SK-N-SH (cell line): ENCODE data around the gene AZIN2. TPM values are rescaled to one million over a fixed set of nuclear protein-coding genes. Genes with fewer than 3 reads are reported as not detected.

Experiments
- CTCF ChIA-PET: fragments of 300-600, 350-600 bp; formaldehyde crosslinking; extraction: SDS; loops from one replicate; lab custom pipeline; 2021; lab: Yijun Ruan, JAX
- POLR2A ChIA-PET: fragments of 350-600 bp; sonication (Branson Sonifier 250); formaldehyde crosslinking; extraction: SDS; loops from one replicate; lab custom pipeline; 2020; ENCODE audit warnings: antibody characterized with exemption, inconsistent platforms; lab: Yijun Ruan, JAX
- DNase-seq: peaks from one replicate; pipeline ENCODE4 v3.0.0; 2012
- H2AFZ ChIP-seq: fragments of 200-600 bp; sonication (generic); 2 replicates; pipeline ENCODE4 v1.8.1; 2016; ENCODE audit warnings: antibody characterized with exemption, mild to moderate bottlenecking, low read depth
- H3F3A ChIP-seq: fragments of 200-600 bp; sonication (generic); replicated peaks from 2 replicates; pipeline ENCODE3; 2016; ENCODE audit warnings: antibody characterized with exemption, mild to moderate bottlenecking; ENCODE audit not compliant: insufficient read depth
- H3K27ac ChIP-seq, 2 experiments: fragments of 200-500 bp in 1 of 2; fragments of 200-600 bp in 1 of 2; sonication (Bioruptor generic) in 1 of 2; sonication (generic), shearing (Covaris generic) in 1 of 2; 2 replicates each; pipeline versions ENCODE4 v1.5.1 to v1.6.1; 2014 to 2016; ENCODE audit warnings: low read depth in 2 of 2, inconsistent platforms in 1 of 2, low read length in 1 of 2, mild to moderate bottlenecking in 1 of 2, mixed read lengths in 1 of 2
- H3K27me3 ChIP-seq: fragments of 200-600 bp; sonication (generic), shearing (Covaris generic); 2 replicates; pipeline ENCODE4 v1.6.1; 2016; ENCODE audit warnings: mixed run types; ENCODE audit not compliant: insufficient read depth
- H3K36me3 ChIP-seq, 2 experiments: fragments of 200-500 bp in 1 of 2; fragments of 200-600 bp in 1 of 2; sonication (Bioruptor generic) in 1 of 2; sonication (generic) in 1 of 2; replicated peaks in 1 of 2; 2 replicates each; pipeline versions ENCODE3 to v1.5.1; 2014 to 2016; ENCODE audit warnings: low read length in 1 of 2, mild to moderate bottlenecking in 1 of 2; ENCODE audit not compliant: insufficient read depth in 2 of 2, control insufficient read depth in 1 of 2
- H3K4me1 ChIP-seq, 2 experiments: fragments of 200-500 bp in 1 of 2; fragments of 200-600 bp in 1 of 2; sonication (Bioruptor generic) in 1 of 2; sonication (generic), shearing (Covaris generic) in 1 of 2; 2 replicates each; pipeline versions ENCODE4 v1.5.1 to v1.6.1; 2014 to 2016; ENCODE audit warnings: low read depth in 1 of 2, low read length in 1 of 2, mixed run types in 1 of 2; ENCODE audit not compliant: insufficient read depth in 2 of 2, control insufficient read depth in 1 of 2
- H3K4me2 ChIP-seq: fragments of 200-600 bp; sonication (generic), shearing (Covaris generic); 2 replicates; pipeline ENCODE4 v1.6.1; 2017; ENCODE audit warnings: mixed run types
- H3K4me3 ChIP-seq, 2 experiments: fragments of 200-500 bp in 1 of 2; fragments of 200-600 bp in 1 of 2; sonication (Bioruptor generic) in 1 of 2; sonication (generic), shearing (Covaris generic) in 1 of 2; 2 replicates each; pipeline versions ENCODE4 v1.5.1 to v1.8.1; 2014 to 2016; ENCODE audit warnings: low read depth in 2 of 2, inconsistent platforms in 1 of 2, low read length in 1 of 2, mild to moderate bottlenecking in 1 of 2, mixed read lengths in 1 of 2, moderate library complexity in 1 of 2
- H3K79me2 ChIP-seq: fragments of 200-600 bp; sonication (generic); 2 replicates; pipeline ENCODE4 v1.8.1; 2017; ENCODE audit warnings: mild to moderate bottlenecking; ENCODE audit not compliant: insufficient read depth
- H3K9ac ChIP-seq: fragments of 200-600 bp; sonication (generic); 2 replicates; pipeline ENCODE4 v1.6.1; 2017; ENCODE audit warnings: mixed run types
- H3K9me2 ChIP-seq: fragments of 200-600 bp; sonication (generic); 2 replicates; pipeline ENCODE4 v1.6.1; 2017; ENCODE audit warnings: mixed run types
- H3K9me3 ChIP-seq: fragments of 200-600 bp; sonication (generic); 2 replicates; pipeline ENCODE4 v1.6.1; 2017; ENCODE audit warnings: mixed run types, mild to moderate bottlenecking, moderate library complexity
- H4K20me1 ChIP-seq: fragments of 200-600 bp; sonication (generic); 2 replicates; pipeline ENCODE4 v1.6.1; 2017; ENCODE audit warnings: mild to moderate bottlenecking, mixed run types; ENCODE audit not compliant: insufficient read depth
- CHD2 ChIP-seq: fragments of 150-350 bp; IDR thresholded peaks from 2 replicates; pipeline ENCODE4 v1.6.1; 2018; ENCODE audit warnings: low read length; ENCODE audit not compliant: partially characterized antibody
- CTCF ChIP-seq: fragments of 200-600 bp; sonication (generic); IDR thresholded peaks from 2 replicates; pipeline ENCODE4 v1.6.1; 2017; ENCODE audit warnings: antibody characterized with exemption, mild to moderate bottlenecking, moderate library complexity
- ELF1 ChIP-seq: IDR thresholded peaks from 2 replicates; pipeline ENCODE4 v1.4.0; 2012
- EZH2phosphoT487 ChIP-seq: fragments of 200-600 bp; sonication (generic); IDR thresholded peaks from 2 replicates; pipeline ENCODE4 v1.6.1; 2017; ENCODE audit warnings: low read depth, mixed run types, mild to moderate bottlenecking, antibody characterized with exemption, moderate library complexity, borderline replicate concordance
- FOSL2 ChIP-seq: IDR thresholded peaks from 2 replicates; pipeline ENCODE4 v1.4.0; 2012; ENCODE audit warnings: low read depth, mild to moderate bottlenecking, moderate library complexity, borderline replicate concordance
- FOXJ3 ChIP-seq: sonication (generic); formaldehyde crosslinking; IDR thresholded peaks from 2 replicates; pipeline ENCODE4 v1.5.1; 2020; ENCODE audit warnings: mild to moderate bottlenecking, missing genetic modification reagents
- FOXM1 ChIP-seq: IDR thresholded peaks from 2 replicates; pipeline ENCODE4 v1.4.0; 2012; ENCODE audit warnings: low read depth, mild to moderate bottlenecking
- GATA2 ChIP-seq: sonication (generic); formaldehyde crosslinking; IDR thresholded peaks from 2 replicates; pipeline ENCODE4 v1.5.0; 2020; ENCODE audit warnings: mild to moderate bottlenecking, missing genetic modification reagents
- IRF3 ChIP-seq: fragments of 150-350 bp; IDR thresholded peaks from 2 replicates; pipeline ENCODE4 v1.6.1; 2016; ENCODE audit warnings: mild to moderate bottlenecking, low read depth, low read length
- JUND ChIP-seq: IDR thresholded peaks from 2 replicates; pipeline ENCODE4 v1.4.0; 2012
- NFIC ChIP-seq: IDR thresholded peaks from 2 replicates; pipeline ENCODE4 v1.4.0; 2012; ENCODE audit warnings: borderline replicate concordance
- POLR2AphosphoS5 ChIP-seq: IDR thresholded peaks from 2 replicates; pipeline ENCODE4 v1.6.1; 2012; ENCODE audit warnings: low read depth, low read length
- RAD21 ChIP-seq: IDR thresholded peaks from 2 replicates; pipeline ENCODE4 v1.6.1; 2012; ENCODE audit warnings: mild to moderate bottlenecking, low read length
- RCOR1 ChIP-seq: fragments of 150-350 bp; IDR thresholded peaks from 2 replicates; pipeline ENCODE4 v1.6.1; 2017; ENCODE audit warnings: antibody characterized with exemption, low read length
- REST ChIP-seq: IDR thresholded peaks from 2 replicates; pipeline ENCODE4 v1.6.1; 2012; ENCODE audit warnings: mild to moderate bottlenecking, low read depth, low read length, moderate library complexity
- SIN3A ChIP-seq: IDR thresholded peaks from 2 replicates; pipeline ENCODE4 v1.6.1; 2012; ENCODE audit warnings: low read depth, mild to moderate bottlenecking, low read length, moderate library complexity, borderline replicate concordance
- SMC3 ChIP-seq: IDR thresholded peaks from 2 replicates; pipeline ENCODE4 v1.6.1; 2012; ENCODE audit warnings: low read depth, low read length, improper control_type of control experiment
- TEAD4 ChIP-seq: IDR thresholded peaks from 2 replicates; pipeline ENCODE4 v1.4.0; 2012; ENCODE audit warnings: mild to moderate bottlenecking, borderline replicate concordance; ENCODE audit not compliant: insufficient read depth
- WGBS: methylation state at CpG from one replicate; pipeline ENCODE4 v1.1.6; 2017; ENCODE audit warnings: low lambda C conversion rate; 5-methylcytosine and 5-hydroxymethylcytosine counted together
- polyA plus RNA-seq, 3 experiments: library from polyadenylated mRNA; depleted of rRNA; stranded (reverse); fragments of >200 nt; gene quantifications; 2 replicates each; pipeline ENCODE4 v1.2.3, GENCODE V29; 2012
- TF ChIP-seq, protein P1 (sequence below): IDR thresholded peaks from 2 replicates; pipeline ENCODE4 v1.4.0; 2012; ENCODE audit warnings: low read depth, borderline replicate concordance
- TF ChIP-seq, protein P2 (sequence below): IDR thresholded peaks from 2 replicates; pipeline ENCODE4; 2012

AZIN2 gene
- polyA plus RNA-seq, 1 of the 3 experiments (the other 2 are of a cell fraction), result 17.8 TPM

DNA sequence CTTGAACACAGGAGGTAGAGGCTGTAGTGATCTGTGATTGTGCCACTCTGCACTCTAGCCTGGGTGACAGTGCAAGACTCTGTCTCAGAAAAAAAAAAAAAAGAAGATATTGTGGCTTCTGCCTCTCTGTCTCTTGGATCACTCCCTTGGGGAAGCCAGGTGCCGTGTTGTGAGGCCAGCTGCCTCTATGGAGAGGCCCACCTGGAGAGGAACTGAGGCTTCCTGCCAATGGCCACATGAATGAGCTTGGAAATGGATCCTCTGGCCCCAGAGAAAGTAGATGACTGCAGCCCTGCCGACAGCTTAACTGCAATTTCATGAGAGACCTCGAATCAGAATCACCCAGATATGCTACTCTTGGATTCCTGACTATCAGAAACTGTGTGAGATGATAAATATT, 24.5 kb upstream of the AZIN2 start:
- ChIA-PET POLR2A (interaction anchor here (1.2 kb wide), 1 partner anchor 11 kb away, joined by 4 read pairs; no protein-coding TSS in a partner anchor), CTCF (interaction anchor here (0.7 to 8.8 kb wide), 12 partner anchors 9 to 234 kb away, joined by 3 to 120 read pairs (median 6); partner anchors contain the start of gene AZIN2)
- Histone ChIP-seq H3K4me3 (no peak overlapping the region), H3K9me3 (no peaks in the 10 kb centered on the region), H3K9me2 (no peaks in the 10 kb centered on the region), H3K4me2 (no peak overlapping the region), H3K36me3 (no peaks in the 10 kb centered on the region), H3K27ac (no peak overlapping the region), H3K79me2 (no peaks in the 10 kb centered on the region), H2AFZ (no peak overlapping the region), H3K9ac (no peak overlapping the region), H3F3A (peaks cover 9% of the 10 kb centered on the region), H3K27me3 (no peaks in the 10 kb centered on the region), H3K4me1 (peaks cover 0 to 12% of the 10 kb centered on the region in 2 experiments; a peak in 1 of 4 replicates), H4K20me1 (no peaks in the 10 kb centered on the region)
- DNase-seq, result no peak
- no peak for TF ChIP-seq CHD2
- TF ChIP-seq JUND, result no peak
- no peak for TF ChIP-seq RCOR1
- TF ChIP-seq IRF3, result no peak
- TF ChIP-seq TEAD4, result no peak
- TF ChIP-seq ELF1, result no peak
- no peak for TF ChIP-seq NFIC
- no peak for TF ChIP-seq FOXJ3
- TF ChIP-seq, protein P1, sequence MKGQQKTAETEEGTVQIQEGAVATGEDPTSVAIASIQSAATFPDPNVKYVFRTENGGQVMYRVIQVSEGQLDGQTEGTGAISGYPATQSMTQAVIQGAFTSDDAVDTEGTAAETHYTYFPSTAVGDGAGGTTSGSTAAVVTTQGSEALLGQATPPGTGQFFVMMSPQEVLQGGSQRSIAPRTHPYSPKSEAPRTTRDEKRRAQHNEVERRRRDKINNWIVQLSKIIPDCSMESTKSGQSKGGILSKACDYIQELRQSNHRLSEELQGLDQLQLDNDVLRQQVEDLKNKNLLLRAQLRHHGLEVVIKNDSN, result no peak
- TF ChIP-seq, protein P2, sequence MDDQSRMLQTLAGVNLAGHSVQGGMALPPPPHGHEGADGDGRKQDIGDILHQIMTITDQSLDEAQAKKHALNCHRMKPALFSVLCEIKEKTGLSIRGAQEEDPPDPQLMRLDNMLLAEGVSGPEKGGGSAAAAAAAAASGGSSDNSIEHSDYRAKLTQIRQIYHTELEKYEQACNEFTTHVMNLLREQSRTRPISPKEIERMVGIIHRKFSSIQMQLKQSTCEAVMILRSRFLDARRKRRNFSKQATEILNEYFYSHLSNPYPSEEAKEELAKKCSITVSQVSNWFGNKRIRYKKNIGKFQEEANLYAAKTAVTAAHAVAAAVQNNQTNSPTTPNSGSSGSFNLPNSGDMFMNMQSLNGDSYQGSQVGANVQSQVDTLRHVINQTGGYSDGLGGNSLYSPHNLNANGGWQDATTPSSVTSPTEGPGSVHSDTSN, result no peak
- no peak for TF ChIP-seq RAD21
- TF ChIP-seq SMC3, result no peak
- TF ChIP-seq FOXM1, result no peak
- no peak for TF ChIP-seq EZH2phosphoT487
- TF ChIP-seq GATA2 (CRISPR knock-in tag), result no peak
- no peak for TF ChIP-seq SIN3A
- no peak for TF ChIP-seq FOSL2
- TF ChIP-seq POLR2AphosphoS5, result no peak
- no peak for TF ChIP-seq CTCF
- TF ChIP-seq REST, result no peak
- 81% methylated on average over 3 of the region's 3 CpGs for WGBS
